Measurements from ENCODE around the gene BEND5.

DNA sequence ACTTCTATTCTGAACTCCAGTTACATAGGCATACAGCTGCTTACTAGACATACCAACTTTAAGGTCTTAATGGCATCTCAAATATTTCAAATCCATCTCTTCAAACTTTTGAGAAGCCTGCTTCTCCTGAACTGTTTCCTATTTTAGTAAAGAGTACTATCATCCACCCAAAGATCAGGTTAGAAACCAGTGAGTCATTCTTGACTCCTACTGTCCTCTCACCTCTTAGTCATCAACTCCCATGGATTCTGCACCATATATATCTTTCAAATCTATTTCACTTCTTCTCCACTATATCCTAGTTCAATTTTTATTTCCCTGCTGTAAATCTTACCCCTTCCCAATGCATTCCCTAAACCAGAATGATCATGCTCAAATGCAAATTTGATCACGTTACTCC is 18.1 kb upstream of the BEND5 start:
- TF ChIP-seq, protein P1, sequence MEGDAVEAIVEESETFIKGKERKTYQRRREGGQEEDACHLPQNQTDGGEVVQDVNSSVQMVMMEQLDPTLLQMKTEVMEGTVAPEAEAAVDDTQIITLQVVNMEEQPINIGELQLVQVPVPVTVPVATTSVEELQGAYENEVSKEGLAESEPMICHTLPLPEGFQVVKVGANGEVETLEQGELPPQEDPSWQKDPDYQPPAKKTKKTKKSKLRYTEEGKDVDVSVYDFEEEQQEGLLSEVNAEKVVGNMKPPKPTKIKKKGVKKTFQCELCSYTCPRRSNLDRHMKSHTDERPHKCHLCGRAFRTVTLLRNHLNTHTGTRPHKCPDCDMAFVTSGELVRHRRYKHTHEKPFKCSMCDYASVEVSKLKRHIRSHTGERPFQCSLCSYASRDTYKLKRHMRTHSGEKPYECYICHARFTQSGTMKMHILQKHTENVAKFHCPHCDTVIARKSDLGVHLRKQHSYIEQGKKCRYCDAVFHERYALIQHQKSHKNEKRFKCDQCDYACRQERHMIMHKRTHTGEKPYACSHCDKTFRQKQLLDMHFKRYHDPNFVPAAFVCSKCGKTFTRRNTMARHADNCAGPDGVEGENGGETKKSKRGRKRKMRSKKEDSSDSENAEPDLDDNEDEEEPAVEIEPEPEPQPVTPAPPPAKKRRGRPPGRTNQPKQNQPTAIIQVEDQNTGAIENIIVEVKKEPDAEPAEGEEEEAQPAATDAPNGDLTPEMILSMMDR (conservative IDR thresholded peaks at IDR 0.05) = no peak
- TF ChIP-seq EZH2 (IDR thresholded peaks at IDR 0.05; ENCODE audit: low read depth) = no peak

All from PC-9 (cell line).